A549 (cell line): ENCODE results near the gene MS4A2.

Source experiments
- CTCF ChIP-seq: fragments of >200 bp; sonication (Bioruptor Twin); formaldehyde crosslinking; IDR thresholded peaks from 3 replicates; pipeline ENCODE4 v1.5.1; 2016
- JUN ChIP-seq, 2 experiments: fragments of >200 bp; sonication (Bioruptor Twin); formaldehyde crosslinking; IDR thresholded peaks; 2 replicates in 1 of 2; 3 replicates in 1 of 2; pipeline ENCODE4 v1.6.1; 2016 to 2017
- MAX ChIP-seq: IDR thresholded peaks from 2 replicates; pipeline ENCODE4 v1.6.1; 2012
- MYC ChIP-seq: IDR thresholded peaks from 2 replicates; pipeline ENCODE4 v1.6.1; 2012; ENCODE audit warnings: mild to moderate bottlenecking, inconsistent platforms, low read length, improper control_type of control experiment, borderline replicate concordance
- SREBF2 ChIP-seq: fragments of 450-650 bp; IDR thresholded peaks from 2 replicates; pipeline ENCODE4 v1.6.1; 2014; ENCODE audit warnings: mild to moderate bottlenecking, moderate library complexity

- TF ChIP-seq MYC (no peak), SREBF2 (no peak), CTCF (no peak), MAX (no peak), JUN (IDR thresholded peaks at IDR 0.05) (no peak)
Measured at GRCh38 chr11:60133917-60134316, 45.5 kb downstream of the MS4A2 start.
